HG03378 (cell line): Measurements from ENCODE around the gene NR1D1.
A peak's percentile ranks its signal among the peaks of the same experiment; 100 is the strongest.

ENCODE experiments used
- ATAC-seq: cut with Tn5 transposase; IDR thresholded peaks from one replicate; pipeline ENCODE4 v1.9.1; 2021; ENCODE audit warnings: mild to moderate bottlenecking, moderate library complexity; ENCODE audit not compliant: unreplicated experiment

Gene NR1D1

GRCh38 chr17:40111221-40112128 lies 11.1 kb upstream of the NR1D1 start:
- no peak for ATAC-seq

- ATAC-seq, result no peak
Observed at GRCh38 chr17:40110026-40110845, 9.8 kb upstream of the NR1D1 start.

- ATAC-seq, result no peak
Observed at GRCh38 chr17:40108970-40109824, 8.8 kb upstream of the NR1D1 start.

GRCh38 chr17:40107522-40108174 lies 7.3 kb upstream of the NR1D1 start:
- ATAC-seq, result no peak

GRCh38 chr17:40106760-40107521 lies 6.6 kb upstream of the NR1D1 start:
- no peak for ATAC-seq

- no peak for ATAC-seq
Observed at GRCh38 chr17:40105861-40106759, 5.7 kb upstream of the NR1D1 start.

- ATAC-seq, result no peak
Observed at GRCh38 chr17:40104594-40105486, 4.5 kb upstream of the NR1D1 start.

- ATAC-seq, result no peak
Observed at GRCh38 chr17:40103688-40104087, 3.3 kb upstream of the NR1D1 start.

GRCh38 chr17:40103071-40103661 lies 2.8 kb upstream of the NR1D1 start:
- ATAC-seq, result no peak

GRCh38 chr17:40101367-40102210 lies 1.2 kb upstream of the NR1D1 start:
- ATAC-seq, result no peak

- ATAC-seq, result no peak
Observed at GRCh38 chr17:40100669-40101366, 429 bp upstream of the NR1D1 start.

GRCh38 chr17:40099619-40100418 lies 570 bp downstream of the NR1D1 start:
- ATAC-seq, result no peak

GRCh38 chr17:40098846-40099618 lies 1.4 kb downstream of the NR1D1 start:
- peak; percentile 44 for ATAC-seq
